ENCODE results near the gene MERTK. TPM values are rescaled to one million over a fixed set of nuclear protein-coding genes. Genes with fewer than 3 reads are reported as not detected.
A peak's percentile ranks its signal among the peaks of the same experiment; 100 is the strongest.

Gene MERTK
- total and polyA plus RNA-seq, 2 of the 13 experiments (the other 11 are each of a cell fraction or from before 2014, with no cell fraction given): 37.3 to 44.7 TPM

DNA sequence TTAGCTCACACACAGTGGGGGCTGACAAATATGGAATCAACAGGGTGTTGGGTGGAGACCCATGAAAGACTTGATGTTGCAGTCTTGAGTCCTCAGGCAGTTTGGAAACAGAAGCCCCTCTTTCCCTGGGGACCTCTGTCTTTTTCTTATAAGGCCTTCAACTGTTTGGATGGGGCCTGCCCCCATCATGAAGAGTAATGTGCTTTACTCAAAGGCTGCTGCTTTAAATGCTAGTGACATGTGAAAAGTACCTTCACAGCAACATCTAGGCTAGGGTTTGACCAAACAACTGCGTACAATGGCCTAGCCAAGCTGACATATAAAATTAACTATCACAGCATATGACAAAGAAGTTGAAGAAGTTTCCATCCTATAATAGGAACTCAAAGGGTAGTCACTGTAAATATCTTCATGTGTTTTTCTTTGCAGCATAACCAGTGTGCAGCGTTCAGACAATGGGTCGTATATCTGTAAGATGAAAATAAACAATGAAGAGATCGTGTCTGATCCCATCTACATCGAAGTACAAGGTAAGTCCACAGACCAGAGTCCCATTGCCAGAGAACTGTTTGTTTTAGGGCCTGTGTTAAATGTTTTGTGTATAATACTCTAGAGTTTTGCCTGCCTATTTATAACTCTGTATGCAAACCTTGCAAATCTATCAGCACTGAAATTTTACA, 46.3 kb downstream of the MERTK start (continued):
- TF ChIP-seq, protein P1, sequence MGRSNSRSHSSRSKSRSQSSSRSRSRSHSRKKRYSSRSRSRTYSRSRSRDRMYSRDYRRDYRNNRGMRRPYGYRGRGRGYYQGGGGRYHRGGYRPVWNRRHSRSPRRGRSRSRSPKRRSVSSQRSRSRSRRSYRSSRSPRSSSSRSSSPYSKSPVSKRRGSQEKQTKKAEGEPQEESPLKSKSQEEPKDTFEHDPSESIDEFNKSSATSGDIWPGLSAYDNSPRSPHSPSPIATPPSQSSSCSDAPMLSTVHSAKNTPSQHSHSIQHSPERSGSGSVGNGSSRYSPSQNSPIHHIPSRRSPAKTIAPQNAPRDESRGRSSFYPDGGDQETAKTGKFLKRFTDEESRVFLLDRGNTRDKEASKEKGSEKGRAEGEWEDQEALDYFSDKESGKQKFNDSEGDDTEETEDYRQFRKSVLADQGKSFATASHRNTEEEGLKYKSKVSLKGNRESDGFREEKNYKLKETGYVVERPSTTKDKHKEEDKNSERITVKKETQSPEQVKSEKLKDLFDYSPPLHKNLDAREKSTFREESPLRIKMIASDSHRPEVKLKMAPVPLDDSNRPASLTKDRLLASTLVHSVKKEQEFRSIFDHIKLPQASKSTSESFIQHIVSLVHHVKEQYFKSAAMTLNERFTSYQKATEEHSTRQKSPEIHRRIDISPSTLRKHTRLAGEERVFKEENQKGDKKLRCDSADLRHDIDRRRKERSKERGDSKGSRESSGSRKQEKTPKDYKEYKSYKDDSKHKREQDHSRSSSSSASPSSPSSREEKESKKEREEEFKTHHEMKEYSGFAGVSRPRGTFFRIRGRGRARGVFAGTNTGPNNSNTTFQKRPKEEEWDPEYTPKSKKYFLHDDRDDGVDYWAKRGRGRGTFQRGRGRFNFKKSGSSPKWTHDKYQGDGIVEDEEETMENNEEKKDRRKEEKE (IDR thresholded peaks at IDR 0.05): no peak
- TF ChIP-seq RXRB (CRISPR knock-in tag; IDR thresholded peaks at IDR 0.05; ENCODE audit: borderline replicate concordance): peak; percentile 65
- TF ChIP-seq, protein P2, sequence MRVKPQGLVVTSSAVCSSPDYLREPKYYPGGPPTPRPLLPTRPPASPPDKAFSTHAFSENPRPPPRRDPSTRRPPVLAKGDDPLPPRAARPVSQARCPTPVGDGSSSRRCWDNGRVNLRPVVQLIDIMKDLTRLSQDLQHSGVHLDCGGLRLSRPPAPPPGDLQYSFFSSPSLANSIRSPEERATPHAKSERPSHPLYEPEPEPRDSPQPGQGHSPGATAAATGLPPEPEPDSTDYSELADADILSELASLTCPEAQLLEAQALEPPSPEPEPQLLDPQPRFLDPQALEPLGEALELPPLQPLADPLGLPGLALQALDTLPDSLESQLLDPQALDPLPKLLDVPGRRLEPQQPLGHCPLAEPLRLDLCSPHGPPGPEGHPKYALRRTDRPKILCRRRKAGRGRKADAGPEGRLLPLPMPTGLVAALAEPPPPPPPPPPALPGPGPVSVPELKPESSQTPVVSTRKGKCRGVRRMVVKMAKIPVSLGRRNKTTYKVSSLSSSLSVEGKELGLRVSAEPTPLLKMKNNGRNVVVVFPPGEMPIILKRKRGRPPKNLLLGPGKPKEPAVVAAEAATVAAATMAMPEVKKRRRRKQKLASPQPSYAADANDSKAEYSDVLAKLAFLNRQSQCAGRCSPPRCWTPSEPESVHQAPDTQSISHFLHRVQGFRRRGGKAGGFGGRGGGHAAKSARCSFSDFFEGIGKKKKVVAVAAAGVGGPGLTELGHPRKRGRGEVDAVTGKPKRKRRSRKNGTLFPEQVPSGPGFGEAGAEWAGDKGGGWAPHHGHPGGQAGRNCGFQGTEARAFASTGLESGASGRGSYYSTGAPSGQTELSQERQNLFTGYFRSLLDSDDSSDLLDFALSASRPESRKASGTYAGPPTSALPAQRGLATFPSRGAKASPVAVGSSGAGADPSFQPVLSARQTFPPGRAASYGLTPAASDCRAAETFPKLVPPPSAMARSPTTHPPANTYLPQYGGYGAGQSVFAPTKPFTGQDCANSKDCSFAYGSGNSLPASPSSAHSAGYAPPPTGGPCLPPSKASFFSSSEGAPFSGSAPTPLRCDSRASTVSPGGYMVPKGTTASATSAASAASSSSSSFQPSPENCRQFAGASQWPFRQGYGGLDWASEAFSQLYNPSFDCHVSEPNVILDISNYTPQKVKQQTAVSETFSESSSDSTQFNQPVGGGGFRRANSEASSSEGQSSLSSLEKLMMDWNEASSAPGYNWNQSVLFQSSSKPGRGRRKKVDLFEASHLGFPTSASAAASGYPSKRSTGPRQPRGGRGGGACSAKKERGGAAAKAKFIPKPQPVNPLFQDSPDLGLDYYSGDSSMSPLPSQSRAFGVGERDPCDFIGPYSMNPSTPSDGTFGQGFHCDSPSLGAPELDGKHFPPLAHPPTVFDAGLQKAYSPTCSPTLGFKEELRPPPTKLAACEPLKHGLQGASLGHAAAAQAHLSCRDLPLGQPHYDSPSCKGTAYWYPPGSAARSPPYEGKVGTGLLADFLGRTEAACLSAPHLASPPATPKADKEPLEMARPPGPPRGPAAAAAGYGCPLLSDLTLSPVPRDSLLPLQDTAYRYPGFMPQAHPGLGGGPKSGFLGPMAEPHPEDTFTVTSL (CRISPR knock-in tag; IDR thresholded peaks at IDR 0.05; ENCODE audit: borderline replicate concordance): peak; percentile 68; the same call in 1 of the 2 replicates
- TF ChIP-seq RFX1 (IDR thresholded peaks at IDR 0.05): no peak
- TF ChIP-seq YEATS4 (CRISPR knock-in tag; IDR thresholded peaks at IDR 0.05; ENCODE audit: borderline replicate concordance): 0 out of 2 replicates have a peak, but pooled peaks have one; percentile 37
- no peak for TF ChIP-seq ADNP (CRISPR knock-in tag; IDR thresholded peaks at IDR 0.05)
- TF ChIP-seq, protein P3, sequence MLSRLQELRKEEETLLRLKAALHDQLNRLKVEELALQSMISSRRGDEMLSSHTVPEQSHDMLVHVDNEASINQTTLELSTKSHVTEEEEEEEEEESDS (CRISPR knock-in tag; IDR thresholded peaks at IDR 0.05; ENCODE audit: borderline replicate concordance): no peak
- TF ChIP-seq SOX6 (IDR thresholded peaks at IDR 0.05): no peak
- peak; percentile 95 for TF ChIP-seq SOX6 (CRISPR knock-in tag; IDR thresholded peaks at IDR 0.05)
- no peak for TF ChIP-seq ZNF142 (CRISPR knock-in tag; IDR thresholded peaks at IDR 0.05)
- TF ChIP-seq, protein P4, sequence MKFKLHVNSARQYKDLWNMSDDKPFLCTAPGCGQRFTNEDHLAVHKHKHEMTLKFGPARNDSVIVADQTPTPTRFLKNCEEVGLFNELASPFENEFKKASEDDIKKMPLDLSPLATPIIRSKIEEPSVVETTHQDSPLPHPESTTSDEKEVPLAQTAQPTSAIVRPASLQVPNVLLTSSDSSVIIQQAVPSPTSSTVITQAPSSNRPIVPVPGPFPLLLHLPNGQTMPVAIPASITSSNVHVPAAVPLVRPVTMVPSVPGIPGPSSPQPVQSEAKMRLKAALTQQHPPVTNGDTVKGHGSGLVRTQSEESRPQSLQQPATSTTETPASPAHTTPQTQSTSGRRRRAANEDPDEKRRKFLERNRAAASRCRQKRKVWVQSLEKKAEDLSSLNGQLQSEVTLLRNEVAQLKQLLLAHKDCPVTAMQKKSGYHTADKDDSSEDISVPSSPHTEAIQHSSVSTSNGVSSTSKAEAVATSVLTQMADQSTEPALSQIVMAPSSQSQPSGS (CRISPR knock-in tag; IDR thresholded peaks at IDR 0.05): 0 out of 2 replicates have a peak, but pooled peaks have one; percentile 35
- TF ChIP-seq ZNF850 (CRISPR knock-in tag; conservative IDR thresholded peaks at IDR 0.05): no peak
- TF ChIP-seq FOXO1 (CRISPR knock-in tag; IDR thresholded peaks at IDR 0.05): peak; percentile 63; the same call in 1 of the 2 replicates
